Endothelial cell (in vitro differentiated cells): ENCODE measurements around the gene ARL5C. TPM values are rescaled to one million over a fixed set of nuclear protein-coding genes. Genes with fewer than 3 reads are reported as not detected.
A peak's percentile ranks its signal among the peaks of the same experiment; 100 is the strongest.

Experiments
- DNase-seq: peaks from one replicate; pipeline ENCODE4 v3.0.0; 2021; ENCODE audit warnings: low spot score
- H3K27ac Mint-ChIP-seq: one replicate; pipeline ENCODE4 v1.8.0; 2021; ENCODE audit warnings: mixed read lengths, inconsistent platforms; ENCODE audit not compliant: unreplicated experiment
- H3K27me3 Mint-ChIP-seq: one replicate; pipeline ENCODE4 v1.8.0; 2021; ENCODE audit warnings: mild to moderate bottlenecking, moderate library complexity, mixed read lengths, inconsistent platforms; ENCODE audit not compliant: unreplicated experiment
- H3K36me3 Mint-ChIP-seq: one replicate; pipeline ENCODE4 v1.8.0; 2021; ENCODE audit warnings: mild to moderate bottlenecking, low read depth, mixed read lengths, inconsistent platforms; ENCODE audit not compliant: unreplicated experiment
- H3K4me1 Mint-ChIP-seq: one replicate; pipeline ENCODE4 v1.8.0; 2021; ENCODE audit warnings: mild to moderate bottlenecking, mixed read lengths, inconsistent platforms; ENCODE audit not compliant: unreplicated experiment
- H3K4me3 Mint-ChIP-seq: one replicate; pipeline ENCODE4 v1.8.0; 2021; ENCODE audit warnings: mild to moderate bottlenecking, mixed read lengths, inconsistent platforms; ENCODE audit not compliant: unreplicated experiment
- H3K9me3 Mint-ChIP-seq: one replicate; pipeline ENCODE4 v1.8.0; 2021; ENCODE audit warnings: mixed read lengths, inconsistent platforms; ENCODE audit not compliant: unreplicated experiment
- CTCF ChIP-seq: fragments of 200-600 bp; sonication (generic); IDR thresholded peaks from one replicate; pipeline ENCODE4 v1.5.0; 2021; ENCODE audit warnings: antibody characterized with exemption; ENCODE audit not compliant: unreplicated experiment
- total RNA-seq: library from RNA; stranded (reverse); fragmentation: NEBNext Ultra II Directional; extraction: Animal tissue kit (Norgen Biotek cat#: 25700); gene quantifications from one replicate; pipeline ENCODE4 v1.2.1, GENCODE V29; 2021; ENCODE audit not compliant: unreplicated experiment

ARL5C gene
- total RNA-seq, 1 donor from 2014 or later: not detected

GRCh38 chr17:39200957-39201510 is 35.1 kb upstream of the ARL5C start:
- Mint-ChIP-seq H3K36me3 (peaks cover 36% of the 10 kb centered on the region), H3K9me3 (no peaks in the 10 kb centered on the region), H3K4me3 (peak overlapping the region; percentile 94), H3K27me3 (peaks cover 5% of the 10 kb centered on the region), H3K4me1 (peaks cover 37% of the 10 kb centered on the region), H3K27ac (peak overlapping the region; percentile 99)
- no peak for DNase-seq
- no peak for TF ChIP-seq CTCF

- peak within 1 kb of the TSS; percentile 99 for H3K27ac Mint-ChIP-seq
- TF ChIP-seq CTCF: no peak
- H3K36me3 Mint-ChIP-seq: peaks cover 36% of the 10 kb centered on the region
- no peaks in the 10 kb centered on the region for H3K9me3 Mint-ChIP-seq
- peaks cover 42% of the 10 kb centered on the region for H3K4me1 Mint-ChIP-seq
- peak; percentile 65 for DNase-seq
- H3K27me3 Mint-ChIP-seq: peaks cover 5% of the 10 kb centered on the region
- H3K4me3 Mint-ChIP-seq: peak within 1 kb of the TSS; percentile 94
These were observed 34.3 kb upstream of the ARL5C start, which contains the start of gene RPL19 for GRCh38 chr17:39200070-39200879. RPL19 (plus strand) TSS chr17:39200283; CDS start chr17:39200345, 62 bp downstream.

GRCh38 chr17:39199820-39200069 is 33.8 kb upstream of the ARL5C start:
- H3K27me3 Mint-ChIP-seq: peaks cover 5% of the 10 kb centered on the region

GRCh38 chr17:39198186-39198566 is 32.2 kb upstream of the ARL5C start:
- no peak for TF ChIP-seq CTCF
- DNase-seq: no peak
- no peaks in the 10 kb centered on the region for H3K9me3 Mint-ChIP-seq
- no peak overlapping the region for H3K27ac Mint-ChIP-seq
- H3K36me3 Mint-ChIP-seq: peaks cover 26% of the 10 kb centered on the region
- peak overlapping the region; percentile 84 for H3K4me3 Mint-ChIP-seq
- H3K4me1 Mint-ChIP-seq: peaks cover 50% of the 10 kb centered on the region
- H3K27me3 Mint-ChIP-seq: peaks cover 8% of the 10 kb centered on the region

More at GRCh38 chr17:39199820-39200069, 33.8 kb upstream of the ARL5C start:
- DNase-seq: peak; percentile 73
- Mint-ChIP-seq H3K4me1 (peaks cover 42% of the 10 kb centered on the region), H3K9me3 (no peaks in the 10 kb centered on the region), H3K36me3 (peaks cover 33% of the 10 kb centered on the region), H3K4me3 (peak overlapping the region; percentile 94), H3K27ac (peak overlapping the region; percentile 99)
- no peak for TF ChIP-seq CTCF
